K562 (cell line): ENCODE results near the gene HK1. TPM values are rescaled to one million over a fixed set of nuclear protein-coding genes. Genes with fewer than 3 reads are reported as not detected.

ENCODE experiments used
- CBFB ChIP-seq: sonication (generic); formaldehyde crosslinking; IDR thresholded peaks from 2 replicates; pipeline ENCODE4 v1.4.0; 2020; ENCODE audit warnings: mild to moderate bottlenecking, missing genetic modification reagents
- KDM1A ChIP-seq, 2 experiments: fragments of 450-650 bp; IDR thresholded peaks; 2 replicates each; pipeline ENCODE4 v1.6.1; 2016; ENCODE audit warnings: mild to moderate bottlenecking in 2 of 2
- MYC ChIP-seq, 2 experiments: fragments of 250-450 bp in 1 of 2; sonication (Bioruptor Pico) in 1 of 2; IDR thresholded peaks; 2 replicates each; pipeline versions ENCODE4 v1.5.1 to v1.6.1; 2012 to 2021; ENCODE audit warnings: low read depth in 2 of 2, borderline replicate concordance in 1 of 2, improper control_type of control experiment in 1 of 2, low read length in 1 of 2, mild to moderate bottlenecking in 1 of 2, moderate library complexity in 1 of 2
- NCOR1 ChIP-seq: fragments of 450-650 bp; IDR thresholded peaks from 2 replicates; pipeline ENCODE4 v1.6.1; 2016; ENCODE audit warnings: mild to moderate bottlenecking, moderate library complexity
- NR2F6 ChIP-seq: fragments of 450-650 bp; formaldehyde crosslinking; IDR thresholded peaks from 2 replicates; pipeline ENCODE4 v1.4.0; 2020; ENCODE audit warnings: mild to moderate bottlenecking
- ZNF134 ChIP-seq: fragments of 250-450 bp; sonication (Bioruptor Pico); conservative IDR thresholded peaks from 2 replicates; pipeline ENCODE4 v1.4.0; 2020
- ZNF253 ChIP-seq: fragments of 250-450 bp; sonication (Bioruptor Pico); conservative IDR thresholded peaks from 2 replicates; pipeline ENCODE4 v1.6.1; 2021; ENCODE audit warnings: mild to moderate bottlenecking
- ZNF311 ChIP-seq: fragments of 250-450 bp; sonication (Bioruptor Pico); IDR thresholded peaks from 2 replicates; pipeline ENCODE4 v1.4.0; 2020; ENCODE audit warnings: mild to moderate bottlenecking, moderate library complexity
- polyA plus RNA-seq, 8 experiments: library from polyadenylated mRNA; depleted of rRNA in 4 of 8; stranded (reverse) in 5 of 8; unstranded in 3 of 8; fragments of >200 nt; fragmentation: Nextera tagmentation in 2 of 8; fragmentation: Illumina TruSeq in 1 of 8; extraction: Ambion mirVana in 2 of 8; extraction: Trizol in 1 of 8; gene quantifications; 2 replicates each; pipeline versions ENCODE4 v1.2.1 to v1.2.3, GENCODE V29; 2011 to 2014; ENCODE audit warnings: inconsistent platforms in 1 of 8, missing spikeins in 1 of 8
- total RNA-seq, 7 experiments: library from RNA; depleted of rRNA in 6 of 7; stranded (reverse); fragments of >200 nt in 6 of 7; fragmentation: Illumina TruSeq in 2 of 7; extraction: Trizol in 2 of 7; gene quantifications; 2 replicates each; pipeline versions ENCODE4 v1.2.1 to v1.2.3, GENCODE V29; 2011 to 2021; ENCODE audit warnings: low replicate concordance in 1 of 7
- TF ChIP-seq, protein P1 (sequence below): sonication (generic); formaldehyde crosslinking; IDR thresholded peaks from 2 replicates; pipeline ENCODE4 v1.8.0; 2022; ENCODE audit warnings: mild to moderate bottlenecking, low read depth, missing genetic modification reagents
- TF ChIP-seq, protein P2 (sequence below): fragments of 150-350 bp; IDR thresholded peaks from 2 replicates; pipeline ENCODE4 v1.6.1; 2014; ENCODE audit warnings: low read depth, mild to moderate bottlenecking, low read length, borderline replicate concordance
- TF ChIP-seq, protein P3 (sequence below): sonication (generic); formaldehyde crosslinking; IDR thresholded peaks from 2 replicates; pipeline ENCODE4 v1.8.0; 2022; ENCODE audit warnings: mild to moderate bottlenecking, missing genetic modification reagents, borderline replicate concordance
- TF ChIP-seq, protein P4 (sequence below): fragments of 250-450 bp; sonication (Bioruptor Pico); IDR thresholded peaks from 2 replicates; pipeline ENCODE4 v1.9.0; 2021; ENCODE audit warnings: mild to moderate bottlenecking, inconsistent platforms
- TF ChIP-seq, protein P5 (sequence below), 2 experiments: IDR thresholded peaks in 1 of 2; conservative IDR thresholded peaks in 1 of 2; 2 replicates each; pipeline ENCODE4 v1.6.1; 2016; ENCODE audit warnings: low read depth in 2 of 2, mild to moderate bottlenecking in 1 of 2, missing compliant biosample characterization in 1 of 2, missing genetic modification characterization in 1 of 2, moderate library complexity in 1 of 2

HK1 gene
- total and polyA plus RNA-seq, 9 of the 15 experiments (the other 6 are each of a cell fraction or from before 2014, with no cell fraction given), result 29.2 to 444 (median 193) TPM

DNA sequence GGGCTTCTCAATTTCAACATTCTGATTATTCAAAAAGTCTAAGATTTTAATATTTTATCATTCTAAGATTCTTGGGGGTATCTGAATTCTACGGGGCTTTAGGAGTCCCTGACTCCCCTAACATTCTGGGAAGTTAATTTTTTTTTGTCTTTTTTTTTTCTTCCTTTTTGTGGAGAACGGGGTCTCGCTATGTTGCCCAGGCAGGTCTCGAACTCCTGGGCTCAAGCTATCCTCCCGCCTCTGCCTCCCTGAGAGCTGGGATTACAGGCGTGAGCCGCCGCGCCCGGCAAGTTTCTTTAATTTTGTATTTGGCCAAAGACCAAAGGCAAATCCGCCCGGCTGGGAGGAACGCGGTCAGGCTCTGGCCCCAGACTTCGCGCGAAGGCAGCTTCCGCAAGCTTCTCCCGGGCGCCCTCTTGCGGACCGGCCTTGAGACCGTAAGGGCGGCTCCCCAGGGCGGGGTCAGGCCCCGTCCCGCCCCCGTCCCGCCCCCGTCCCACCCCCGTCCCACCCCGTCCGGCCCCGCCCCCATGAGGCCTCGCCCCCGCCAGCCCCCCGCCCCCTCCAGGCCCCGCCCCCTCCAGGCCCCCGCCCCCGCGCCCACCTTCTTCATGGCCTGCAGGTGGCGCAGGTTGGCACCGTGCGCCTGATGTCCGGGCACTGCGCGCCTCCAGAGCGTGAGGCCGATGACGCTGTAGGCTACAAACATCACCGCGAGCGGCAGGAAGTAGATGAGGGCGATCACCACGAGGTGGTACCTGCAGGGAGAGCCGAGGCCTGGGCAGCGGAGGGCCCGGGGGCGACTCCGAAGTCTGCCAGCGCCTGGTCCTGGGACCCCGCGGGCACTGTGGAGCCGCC is 130.3 kb downstream of the HK1 start (continued):
- TF ChIP-seq, protein P1, sequence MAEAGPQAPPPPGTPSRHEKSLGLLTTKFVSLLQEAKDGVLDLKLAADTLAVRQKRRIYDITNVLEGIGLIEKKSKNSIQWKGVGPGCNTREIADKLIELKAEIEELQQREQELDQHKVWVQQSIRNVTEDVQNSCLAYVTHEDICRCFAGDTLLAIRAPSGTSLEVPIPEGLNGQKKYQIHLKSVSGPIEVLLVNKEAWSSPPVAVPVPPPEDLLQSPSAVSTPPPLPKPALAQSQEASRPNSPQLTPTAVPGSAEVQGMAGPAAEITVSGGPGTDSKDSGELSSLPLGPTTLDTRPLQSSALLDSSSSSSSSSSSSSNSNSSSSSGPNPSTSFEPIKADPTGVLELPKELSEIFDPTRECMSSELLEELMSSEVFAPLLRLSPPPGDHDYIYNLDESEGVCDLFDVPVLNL (CRISPR knock-in tag), result no peak
- TF ChIP-seq, protein P2, sequence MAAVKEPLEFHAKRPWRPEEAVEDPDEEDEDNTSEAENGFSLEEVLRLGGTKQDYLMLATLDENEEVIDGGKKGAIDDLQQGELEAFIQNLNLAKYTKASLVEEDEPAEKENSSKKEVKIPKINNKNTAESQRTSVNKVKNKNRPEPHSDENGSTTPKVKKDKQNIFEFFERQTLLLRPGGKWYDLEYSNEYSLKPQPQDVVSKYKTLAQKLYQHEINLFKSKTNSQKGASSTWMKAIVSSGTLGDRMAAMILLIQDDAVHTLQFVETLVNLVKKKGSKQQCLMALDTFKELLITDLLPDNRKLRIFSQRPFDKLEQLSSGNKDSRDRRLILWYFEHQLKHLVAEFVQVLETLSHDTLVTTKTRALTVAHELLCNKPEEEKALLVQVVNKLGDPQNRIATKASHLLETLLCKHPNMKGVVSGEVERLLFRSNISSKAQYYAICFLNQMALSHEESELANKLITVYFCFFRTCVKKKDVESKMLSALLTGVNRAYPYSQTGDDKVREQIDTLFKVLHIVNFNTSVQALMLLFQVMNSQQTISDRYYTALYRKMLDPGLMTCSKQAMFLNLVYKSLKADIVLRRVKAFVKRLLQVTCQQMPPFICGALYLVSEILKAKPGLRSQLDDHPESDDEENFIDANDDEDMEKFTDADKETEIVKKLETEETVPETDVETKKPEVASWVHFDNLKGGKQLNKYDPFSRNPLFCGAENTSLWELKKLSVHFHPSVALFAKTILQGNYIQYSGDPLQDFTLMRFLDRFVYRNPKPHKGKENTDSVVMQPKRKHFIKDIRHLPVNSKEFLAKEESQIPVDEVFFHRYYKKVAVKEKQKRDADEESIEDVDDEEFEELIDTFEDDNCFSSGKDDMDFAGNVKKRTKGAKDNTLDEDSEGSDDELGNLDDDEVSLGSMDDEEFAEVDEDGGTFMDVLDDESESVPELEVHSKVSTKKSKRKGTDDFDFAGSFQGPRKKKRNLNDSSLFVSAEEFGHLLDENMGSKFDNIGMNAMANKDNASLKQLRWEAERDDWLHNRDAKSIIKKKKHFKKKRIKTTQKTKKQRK, result no peak
- TF ChIP-seq MYC (IDR thresholded peaks at IDR 0.05; ENCODE audit: low read depth, low read length), result peak; percentile 48
- TF ChIP-seq MYC (CRISPR knock-in tag; IDR thresholded peaks at IDR 0.05; ENCODE audit: borderline replicate concordance, low read depth), result no peak
- TF ChIP-seq, protein P3, sequence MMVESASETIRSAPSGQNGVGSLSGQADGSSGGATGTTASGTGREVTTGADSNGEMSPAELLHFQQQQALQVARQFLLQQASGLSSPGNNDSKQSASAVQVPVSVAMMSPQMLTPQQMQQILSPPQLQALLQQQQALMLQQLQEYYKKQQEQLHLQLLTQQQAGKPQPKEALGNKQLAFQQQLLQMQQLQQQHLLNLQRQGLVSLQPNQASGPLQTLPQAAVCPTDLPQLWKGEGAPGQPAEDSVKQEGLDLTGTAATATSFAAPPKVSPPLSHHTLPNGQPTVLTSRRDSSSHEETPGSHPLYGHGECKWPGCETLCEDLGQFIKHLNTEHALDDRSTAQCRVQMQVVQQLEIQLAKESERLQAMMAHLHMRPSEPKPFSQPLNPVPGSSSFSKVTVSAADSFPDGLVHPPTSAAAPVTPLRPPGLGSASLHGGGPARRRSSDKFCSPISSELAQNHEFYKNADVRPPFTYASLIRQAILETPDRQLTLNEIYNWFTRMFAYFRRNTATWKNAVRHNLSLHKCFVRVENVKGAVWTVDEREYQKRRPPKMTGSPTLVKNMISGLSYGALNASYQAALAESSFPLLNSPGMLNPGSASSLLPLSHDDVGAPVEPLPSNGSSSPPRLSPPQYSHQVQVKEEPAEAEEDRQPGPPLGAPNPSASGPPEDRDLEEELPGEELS (CRISPR knock-in tag), result no peak
- TF ChIP-seq NCOR1, result no peak
- TF ChIP-seq, protein P4, sequence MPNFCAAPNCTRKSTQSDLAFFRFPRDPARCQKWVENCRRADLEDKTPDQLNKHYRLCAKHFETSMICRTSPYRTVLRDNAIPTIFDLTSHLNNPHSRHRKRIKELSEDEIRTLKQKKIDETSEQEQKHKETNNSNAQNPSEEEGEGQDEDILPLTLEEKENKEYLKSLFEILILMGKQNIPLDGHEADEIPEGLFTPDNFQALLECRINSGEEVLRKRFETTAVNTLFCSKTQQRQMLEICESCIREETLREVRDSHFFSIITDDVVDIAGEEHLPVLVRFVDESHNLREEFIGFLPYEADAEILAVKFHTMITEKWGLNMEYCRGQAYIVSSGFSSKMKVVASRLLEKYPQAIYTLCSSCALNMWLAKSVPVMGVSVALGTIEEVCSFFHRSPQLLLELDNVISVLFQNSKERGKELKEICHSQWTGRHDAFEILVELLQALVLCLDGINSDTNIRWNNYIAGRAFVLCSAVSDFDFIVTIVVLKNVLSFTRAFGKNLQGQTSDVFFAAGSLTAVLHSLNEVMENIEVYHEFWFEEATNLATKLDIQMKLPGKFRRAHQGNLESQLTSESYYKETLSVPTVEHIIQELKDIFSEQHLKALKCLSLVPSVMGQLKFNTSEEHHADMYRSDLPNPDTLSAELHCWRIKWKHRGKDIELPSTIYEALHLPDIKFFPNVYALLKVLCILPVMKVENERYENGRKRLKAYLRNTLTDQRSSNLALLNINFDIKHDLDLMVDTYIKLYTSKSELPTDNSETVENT (CRISPR knock-in tag), result peak; percentile 65; the same call in 1 of the 2 replicates
- TF ChIP-seq CBFB (CRISPR knock-in tag), result no peak
- no peak for TF ChIP-seq ZNF253 (CRISPR knock-in tag)
- TF ChIP-seq KDM1A (IDR thresholded peaks at IDR 0.05), result peak in 1 of 2 experiments; percentile 59; a peak in 1 of 4 replicates
- TF ChIP-seq ZNF134, result no peak
- TF ChIP-seq, protein P5, sequence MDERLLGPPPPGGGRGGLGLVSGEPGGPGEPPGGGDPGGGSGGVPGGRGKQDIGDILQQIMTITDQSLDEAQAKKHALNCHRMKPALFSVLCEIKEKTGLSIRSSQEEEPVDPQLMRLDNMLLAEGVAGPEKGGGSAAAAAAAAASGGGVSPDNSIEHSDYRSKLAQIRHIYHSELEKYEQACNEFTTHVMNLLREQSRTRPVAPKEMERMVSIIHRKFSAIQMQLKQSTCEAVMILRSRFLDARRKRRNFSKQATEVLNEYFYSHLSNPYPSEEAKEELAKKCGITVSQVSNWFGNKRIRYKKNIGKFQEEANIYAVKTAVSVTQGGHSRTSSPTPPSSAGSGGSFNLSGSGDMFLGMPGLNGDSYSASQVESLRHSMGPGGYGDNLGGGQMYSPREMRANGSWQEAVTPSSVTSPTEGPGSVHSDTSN (CRISPR knock-in tag; IDR thresholded peaks at IDR 0.05; ENCODE audit: low read depth), result no peak
- TF ChIP-seq, protein P5 (tag; conservative IDR thresholded peaks at IDR 0.05; ENCODE audit: low read depth), result no peak
- no peak for TF ChIP-seq ZNF311 (CRISPR knock-in tag)
- TF ChIP-seq NR2F6 (CRISPR knock-in tag), result no peak
